GM23338 (cell line): ENCODE results near the gene IGF2BP3. TPM values are rescaled to one million over a fixed set of nuclear protein-coding genes. Genes with fewer than 3 reads are reported as not detected.

Source experiments
- ATAC-seq: fragments of 200-7000 bp; cut with Tn5 transposase; 3 replicates; pipeline ENCODE4 v1.9.1; 2020
- DNase-seq: peaks from one replicate; pipeline ENCODE4 v3.0.0-alpha.2; 2015; ENCODE audit warnings: low spot score
- H2AFZ ChIP-seq: fragments of 200-600 bp; sonication (generic); 2 replicates; pipeline ENCODE4 v1.8.0; 2016; ENCODE audit warnings: antibody characterized with exemption, mild to moderate bottlenecking, moderate library complexity
- H3F3A ChIP-seq: fragments of 200-600 bp; sonication (generic); replicated peaks from 2 replicates; pipeline ENCODE4 v1.8.0; 2017; ENCODE audit warnings: antibody characterized with exemption, mixed run types, low read depth
- H3K27ac ChIP-seq: fragments of 200-600 bp; sonication (generic); 2 replicates; pipeline ENCODE4 v1.6.1; 2016; ENCODE audit warnings: low read depth
- H3K27me3 ChIP-seq: fragments of 200-600 bp; sonication (generic); 2 replicates; pipeline ENCODE4 v1.8.0; 2016; ENCODE audit warnings: mild to moderate bottlenecking, mixed run types, moderate library complexity; ENCODE audit not compliant: insufficient read depth
- H3K36me3 ChIP-seq: fragments of 200-600 bp; sonication (generic); 2 replicates; pipeline ENCODE4 v1.8.0; 2016; ENCODE audit warnings: mild to moderate bottlenecking; ENCODE audit not compliant: insufficient read depth
- H3K4me1 ChIP-seq: fragments of 200-600 bp; sonication (generic); 2 replicates; pipeline ENCODE4 v1.8.0; 2016; ENCODE audit warnings: mild to moderate bottlenecking, moderate library complexity; ENCODE audit not compliant: insufficient read depth
- H3K4me2 ChIP-seq: fragments of 200-600 bp; sonication (generic); 2 replicates; pipeline ENCODE4 v1.7.1; 2017; ENCODE audit warnings: mixed run types
- H3K4me3 ChIP-seq: fragments of 200-600 bp; sonication (generic); 2 replicates; pipeline ENCODE4 v1.6.1; 2016; ENCODE audit warnings: mixed run types
- H3K79me2 ChIP-seq: fragments of 200-600 bp; sonication (generic); replicated peaks from 2 replicates; pipeline ENCODE4 v1.8.0; 2017; ENCODE audit warnings: mild to moderate bottlenecking; ENCODE audit not compliant: insufficient read depth
- H3K9me2 ChIP-seq: fragments of 200-600 bp; sonication (generic); 2 replicates; pipeline ENCODE4 v1.8.0; 2017; ENCODE audit not compliant: insufficient read depth
- H4K20me1 ChIP-seq: fragments of 200-600 bp; sonication (generic); replicated peaks from 2 replicates; pipeline ENCODE4 v1.8.0; 2017; ENCODE audit warnings: mild to moderate bottlenecking; ENCODE audit not compliant: insufficient read depth
- H3K27ac Mint-ChIP-seq: 2 replicates; pipeline ENCODE4 v1.8.0; 2020; ENCODE audit warnings: inconsistent platforms, mild to moderate bottlenecking, moderate library complexity, mixed read lengths
- H3K27me3 Mint-ChIP-seq: 3 replicates; pipeline ENCODE4 v1.8.0; 2022; ENCODE audit warnings: low read depth, mild to moderate bottlenecking, moderate library complexity, mixed read lengths, inconsistent platforms; ENCODE audit not compliant: insufficient read depth, poor library complexity
- H3K36me3 Mint-ChIP-seq: 3 replicates; pipeline ENCODE4 v1.8.0; 2021; ENCODE audit warnings: low read depth, mild to moderate bottlenecking, inconsistent platforms, moderate library complexity, mixed read lengths
- H3K4me1 Mint-ChIP-seq: 3 replicates; pipeline ENCODE4 v1.8.0; 2020; ENCODE audit warnings: mild to moderate bottlenecking, inconsistent platforms, mixed read lengths
- H3K4me3 Mint-ChIP-seq: 3 replicates; pipeline ENCODE4 v1.8.0; 2021; ENCODE audit warnings: moderate library complexity, mild to moderate bottlenecking, inconsistent platforms, mixed read lengths
- H3K9me3 Mint-ChIP-seq: 3 replicates; pipeline ENCODE4 v1.8.0; 2020; ENCODE audit warnings: moderate library complexity, mild to moderate bottlenecking, inconsistent platforms, mixed read lengths
- CTCF ChIP-seq, 2 experiments: fragments of 200-600 bp in 1 of 2; sonication (generic) in 1 of 2; conservative IDR thresholded peaks; 2 replicates each; pipeline versions ENCODE4 v1.5.1 to v1.6.1; 2016 to 2017; ENCODE audit warnings: antibody characterized with exemption in 2 of 2, low read depth in 2 of 2, mild to moderate bottlenecking in 2 of 2, moderate library complexity in 1 of 2
- ETS1 ChIP-seq: IDR thresholded peaks from 2 replicates; pipeline ENCODE4 v1.6.1; 2016; ENCODE audit warnings: antibody characterized with exemption
- EZH2 ChIP-seq: fragments of 200-600 bp; sonication (generic); IDR thresholded peaks from one replicate; pipeline ENCODE4 v1.8.0; 2017; ENCODE audit warnings: antibody characterized with exemption, mild to moderate bottlenecking, low read depth; ENCODE audit not compliant: unreplicated experiment
- EZH2phosphoT487 ChIP-seq: fragments of 200-600 bp; sonication (generic); IDR thresholded peaks from one replicate; pipeline ENCODE4 v1.8.1; 2018; ENCODE audit warnings: antibody characterized with exemption; ENCODE audit not compliant: unreplicated experiment
- JUNB ChIP-seq: IDR thresholded peaks from one replicate; pipeline ENCODE4 v1.6.1; 2016; ENCODE audit warnings: antibody characterized with exemption; ENCODE audit not compliant: unreplicated experiment
- POLR2AphosphoS5 ChIP-seq: IDR thresholded peaks from 2 replicates; pipeline ENCODE4 v1.6.1; 2016; ENCODE audit warnings: antibody characterized with exemption, low read depth
- STAT1 ChIP-seq: IDR thresholded peaks from one replicate; pipeline ENCODE4 v1.6.1; 2016; ENCODE audit warnings: antibody characterized with exemption; ENCODE audit not compliant: unreplicated experiment
- ZNF331 ChIP-seq: fragments of 250-450 bp; sonication (Bioruptor Pico); IDR thresholded peaks from 2 replicates; pipeline ENCODE4 v1.5.0; 2020; ENCODE audit warnings: low read depth, mild to moderate bottlenecking, moderate library complexity
- ZNF462 ChIP-seq: fragments of 250-450 bp; sonication (Bioruptor Pico); IDR thresholded peaks from 2 replicates; pipeline ENCODE4 v1.5.0; 2020; ENCODE audit warnings: mild to moderate bottlenecking, moderate library complexity
- polyA plus RNA-seq: library from polyadenylated mRNA; unstranded; fragments of >200 nt; fragmentation: Nextera tagmentation; extraction: Ambion mirVana; gene quantifications from 2 replicates; pipeline ENCODE4 v1.2.1, GENCODE V29; 2016
- total RNA-seq: library from RNA; depleted of rRNA; stranded (reverse); fragments of >200 nt; shearing (Covaris generic); gene quantifications from 2 replicates; pipeline ENCODE4 v1.2.3, GENCODE V29; 2014

The IGF2BP3 gene
- total and polyA plus RNA-seq, 2 experiments from 2014 or later = 52.0 to 183 TPM

GRCh38 chr7:23378996-23379395 lies 91.3 kb downstream of the IGF2BP3 start:
- H3K36me3 ChIP-seq = no peaks in the 10 kb centered on the region
- H3K4me1 ChIP-seq = peaks cover 11% of the 10 kb centered on the region
- Mint-ChIP-seq H3K9me3 (no peaks in the 10 kb centered on the region; the same call in 2 of the 3 replicates), H3K27me3 (peaks cover 8% of the 10 kb centered on the region), H3K4me1 (peaks cover 19% of the 10 kb centered on the region), H3K27ac (no peak overlapping the region), H3K4me3 (no peak overlapping the region), H3K36me3 (peaks cover 30% of the 10 kb centered on the region)
- no peak overlapping the region for H3K4me3 ChIP-seq
- no peaks in the 10 kb centered on the region for H3F3A ChIP-seq
- H3K27ac ChIP-seq = no peak overlapping the region
- H4K20me1 ChIP-seq = peaks cover 69% of the 10 kb centered on the region
- no peaks in the 10 kb centered on the region for H3K9me2 ChIP-seq
- H3K79me2 ChIP-seq = peaks cover 98% of the 10 kb centered on the region
- DNase-seq (no peak), ATAC-seq (no peak)
- H2AFZ ChIP-seq = no peak overlapping the region
- no peaks in the 10 kb centered on the region for H3K27me3 ChIP-seq
- H3K4me2 ChIP-seq = no peak overlapping the region
- TF ChIP-seq EZH2phosphoT487 (no peak), ETS1 (no peak), ZNF462 (no peak)

- Mint-ChIP-seq H3K36me3 (peaks cover 22% of the 10 kb centered on the region), H3K4me3 (no peak overlapping the region), H3K4me1 (peaks cover 35% of the 10 kb centered on the region), H3K27ac (no peak overlapping the region), H3K27me3 (peaks cover 7% of the 10 kb centered on the region), H3K9me3 (no peaks in the 10 kb centered on the region; the same call in 2 of the 3 replicates)
- H3K79me2 ChIP-seq = peaks cover 98% of the 10 kb centered on the region
- no peak overlapping the region for H3K4me2 ChIP-seq
- 0 out of 2 replicates have a peak, but pooled peaks cover 5% of the 10 kb centered on the region for H3F3A ChIP-seq
- no peaks in the 10 kb centered on the region for H3K9me2 ChIP-seq
- no peak for ATAC-seq
- H3K27ac ChIP-seq = no peak overlapping the region
- H3K4me3 ChIP-seq = no peak overlapping the region
- TF ChIP-seq ZNF331 (no peak), ETS1 (no peak), STAT1 (no peak), JUNB (no peak), EZH2phosphoT487 (no peak), EZH2 (no peak), POLR2AphosphoS5 (no peak), CTCF (conservative IDR thresholded peaks at IDR 0.05; ENCODE audit: low read depth in 2 of 2) (no peak)
- H3K27me3 ChIP-seq = no peaks in the 10 kb centered on the region
- H2AFZ ChIP-seq = no peak overlapping the region
- H4K20me1 ChIP-seq = peaks cover 78% of the 10 kb centered on the region
- peaks cover 12% of the 10 kb centered on the region for H3K4me1 ChIP-seq
- DNase-seq = no peak
- H3K36me3 ChIP-seq = no peaks in the 10 kb centered on the region
Observed at GRCh38 chr7:23377134-23377533, 93.2 kb downstream of the IGF2BP3 start.
